ENCODE data around the gene MRPL49. TPM values are rescaled to one million over a fixed set of nuclear protein-coding genes. Genes with fewer than 3 reads are reported as not detected.
A peak's percentile ranks its signal among the peaks of the same experiment; 100 is the strongest.

Gene MRPL49
- polyA plus RNA-seq, 2 of the 4 experiments (the other 2 are of a cell fraction): 55.5 to 65.5 TPM

DNA sequence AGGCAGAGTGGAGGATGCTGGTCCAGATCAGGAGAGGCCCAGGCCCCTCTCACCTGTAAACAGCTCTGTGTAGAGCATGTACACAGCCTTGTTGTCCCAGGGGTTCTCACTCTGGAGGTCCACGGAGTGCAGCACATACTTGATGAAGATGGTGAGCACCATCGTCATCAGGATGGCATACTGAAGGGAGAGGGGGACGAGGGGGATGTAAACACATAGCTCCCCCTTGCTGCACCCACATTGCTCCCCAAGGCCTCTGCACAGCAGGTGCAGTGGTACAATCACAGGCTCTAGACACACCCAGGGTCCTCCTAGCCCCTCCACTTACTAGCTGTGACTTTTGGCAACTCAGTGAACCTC lies 9.3 kb downstream of the MRPL49 start:
- ChIA-PET POLR2A (interaction anchor here (0.5 to 2.1 kb wide), 2 partner anchors 9 to 352 kb away, joined by 3 to 14 read pairs; partner anchors contain the start of genes FAU and MRPL49), CTCF (interaction anchor here (0.6 to 7.3 kb wide), 6 partner anchors 12 to 471 kb away, joined by 3 to 75 read pairs (median 6); partner anchors contain the start of genes FAU, MRPL49, TM7SF2 and ZNHIT2)
- no peak for ATAC-seq
- Histone ChIP-seq H3K4me2 (no peak overlapping the region), H3K9me3 (no peaks in the 10 kb centered on the region), H3K4me1 (peaks cover 15% of the 10 kb centered on the region), H3K4me3 (no peak overlapping the region), H3K27ac (no peak overlapping the region)
- WGBS (ENCODE audit: missing lambda C conversion rate): 79% methylated on average over 3 of the region's 3 CpGs
- TF ChIP-seq BCL3 (IDR thresholded peaks at IDR 0.05): no peak
- TF ChIP-seq ESRRA (IDR thresholded peaks at IDR 0.05; ENCODE audit: borderline replicate concordance, low read length): no peak
- no peak for TF ChIP-seq SREBF2 (IDR thresholded peaks at IDR 0.05)
- no peak for TF ChIP-seq FOSB (CRISPR knock-in tag; IDR thresholded peaks at IDR 0.05)
- TF ChIP-seq NPAS2 (CRISPR knock-in tag; IDR thresholded peaks at IDR 0.05; ENCODE audit: borderline replicate concordance): no peak
- no peak for TF ChIP-seq ZNF302 (CRISPR knock-in tag; IDR thresholded peaks at IDR 0.05)
- TF ChIP-seq ZSCAN20 (CRISPR knock-in tag; IDR thresholded peaks at IDR 0.05): no peak
- no peak for DNase-seq (ENCODE audit: low read depth in 1 of 2, low spot score in 1 of 2)
- FAIRE-seq: no peak

DNA sequence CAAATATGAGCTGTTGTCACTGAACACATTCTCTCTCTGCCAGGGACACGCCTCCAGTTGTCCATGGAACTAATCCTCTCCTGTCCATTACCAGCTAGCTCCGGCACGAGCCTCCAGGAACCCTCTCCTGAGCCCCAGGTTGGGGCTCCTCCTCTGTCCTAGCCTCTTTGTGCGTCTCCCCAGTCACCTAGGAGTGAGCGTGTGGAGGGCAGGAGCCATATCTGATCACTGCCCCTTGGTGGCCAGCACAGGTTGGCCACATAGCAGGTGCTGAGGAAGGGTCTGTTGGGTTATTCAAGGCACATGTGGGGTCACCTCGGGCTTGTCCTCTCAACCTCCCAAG lies 9.7 kb downstream of the MRPL49 start:
- no peak for FAIRE-seq
- Histone ChIP-seq H3K9me3 (no peaks in the 10 kb centered on the region), H3K4me2 (no peak overlapping the region), H3K27ac (no peak overlapping the region), H3K4me1 (peaks cover 15% of the 10 kb centered on the region), H3K4me3 (no peak overlapping the region)
- TF ChIP-seq, protein P1, sequence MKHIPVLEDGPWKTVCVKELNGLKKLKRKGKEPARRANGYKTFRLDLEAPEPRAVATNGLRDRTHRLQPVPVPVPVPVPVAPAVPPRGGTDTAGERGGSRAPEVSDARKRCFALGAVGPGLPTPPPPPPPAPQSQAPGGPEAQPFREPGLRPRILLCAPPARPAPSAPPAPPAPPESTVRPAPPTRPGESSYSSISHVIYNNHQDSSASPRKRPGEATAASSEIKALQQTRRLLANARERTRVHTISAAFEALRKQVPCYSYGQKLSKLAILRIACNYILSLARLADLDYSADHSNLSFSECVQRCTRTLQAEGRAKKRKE (CRISPR knock-in tag; IDR thresholded peaks at IDR 0.05; ENCODE audit: low read depth): no peak
- TF ChIP-seq CHD2 (IDR thresholded peaks at IDR 0.05; ENCODE audit: low read length, partially characterized antibody) (no peak), KDM5A (IDR thresholded peaks at IDR 0.05) (no peak)
- ATAC-seq: no peak
- no peak for DNase-seq (ENCODE audit: low read depth in 1 of 2, low spot score in 1 of 2)
- ChIA-PET CTCF (interaction anchor here (0.6 to 7.3 kb wide), 4 partner anchors 12 to 147 kb away, joined by 3 to 75 read pairs (median 12); partner anchors contain the start of genes FAU, MRPL49, TM7SF2 and ZNHIT2), POLR2A (interaction anchor here (0.5 to 2.1 kb wide), 2 partner anchors 10 to 353 kb away, joined by 3 to 14 read pairs; partner anchors contain the start of genes FAU and MRPL49)
- WGBS (ENCODE audit: missing lambda C conversion rate): 83% methylated on average over 6 of the region's 6 CpGs

- Histone ChIP-seq H3K9me3 (no peaks in the 10 kb centered on the region), H3K4me3 (no peak overlapping the region; the same call in 2 of the 3 replicates), H3K4me1 (peaks cover 15% of the 10 kb centered on the region), H3K27ac (no peak overlapping the region), H3K4me2 (peak overlapping the region; percentile 100)
- 84% methylated on average over 10 of the region's 10 CpGs for WGBS (ENCODE audit: missing lambda C conversion rate)
- CTCF ChIA-PET: interaction anchor here (2.3 to 7.3 kb wide), 2 partner anchors 13 to 20 kb away, joined by 9 to 75 read pairs; partner anchors contain the start of genes FAU, MRPL49, TM7SF2 and ZNHIT2
- FAIRE-seq: no peak
- ATAC-seq: no peak
- POLR2A ChIA-PET: interaction anchor here (2.1 kb wide), 1 partner anchor 10 kb away, joined by 14 read pairs; the partner anchor contains the start of genes FAU and MRPL49
- no peak for DNase-seq (ENCODE audit: low read depth in 1 of 2, low spot score in 1 of 2)
- TF ChIP-seq, protein P1 (CRISPR knock-in tag; IDR thresholded peaks at IDR 0.05; ENCODE audit: low read depth): no peak
- TF ChIP-seq GATA3 (IDR thresholded peaks at IDR 0.05; ENCODE audit: borderline replicate concordance): no peak
- TF ChIP-seq BCL3 (IDR thresholded peaks at IDR 0.05): no peak
- TF ChIP-seq TP53 (CRISPR knock-in tag; IDR thresholded peaks at IDR 0.05): no peak
- TF ChIP-seq NR3C1 (IDR thresholded peaks at IDR 0.05): no peak
- TF ChIP-seq SREBF2 (IDR thresholded peaks at IDR 0.05): no peak
- TF ChIP-seq CBX2 (IDR thresholded peaks at IDR 0.05; ENCODE audit: borderline replicate concordance, low read depth): no peak
- TF ChIP-seq CHD4 (IDR thresholded peaks at IDR 0.05; ENCODE audit: borderline replicate concordance): no peak
- TF ChIP-seq ZFP36 (IDR thresholded peaks at IDR 0.05; ENCODE audit: borderline replicate concordance, partially characterized antibody): no peak
- TF ChIP-seq KDM1A (IDR thresholded peaks at IDR 0.05; ENCODE audit: low read depth): no peak
- TF ChIP-seq MAZ (IDR thresholded peaks at IDR 0.05; ENCODE audit: borderline replicate concordance, low read depth, low read length): no peak
- TF ChIP-seq NPAS2 (CRISPR knock-in tag; IDR thresholded peaks at IDR 0.05; ENCODE audit: borderline replicate concordance): no peak
- no peak for TF ChIP-seq FOSL2 (IDR thresholded peaks at IDR 0.05)
- TF ChIP-seq FOSL2 (CRISPR knock-in tag; IDR thresholded peaks at IDR 0.05): no peak
- TF ChIP-seq NFE2L2 (conservative IDR thresholded peaks at IDR 0.05; ENCODE audit: low read length): no peak
- no peak for TF ChIP-seq CHD2 (IDR thresholded peaks at IDR 0.05; ENCODE audit: low read length, partially characterized antibody)
- TF ChIP-seq ZNF302 (CRISPR knock-in tag; IDR thresholded peaks at IDR 0.05): no peak
- TF ChIP-seq, protein P2, sequence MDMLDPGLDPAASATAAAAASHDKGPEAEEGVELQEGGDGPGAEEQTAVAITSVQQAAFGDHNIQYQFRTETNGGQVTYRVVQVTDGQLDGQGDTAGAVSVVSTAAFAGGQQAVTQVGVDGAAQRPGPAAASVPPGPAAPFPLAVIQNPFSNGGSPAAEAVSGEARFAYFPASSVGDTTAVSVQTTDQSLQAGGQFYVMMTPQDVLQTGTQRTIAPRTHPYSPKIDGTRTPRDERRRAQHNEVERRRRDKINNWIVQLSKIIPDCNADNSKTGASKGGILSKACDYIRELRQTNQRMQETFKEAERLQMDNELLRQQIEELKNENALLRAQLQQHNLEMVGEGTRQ (IDR thresholded peaks at IDR 0.05): no peak
- TF ChIP-seq KDM5A (IDR thresholded peaks at IDR 0.05): no peak
- no peak for TF ChIP-seq HOXB13 (CRISPR knock-in tag; IDR thresholded peaks at IDR 0.05; ENCODE audit: low read depth)
Observed at GRCh38 chr11:65132238-65132987, 10.3 kb downstream of the MRPL49 start.
